ENCODE data around the gene EFEMP2. TPM values are rescaled to one million over a fixed set of nuclear protein-coding genes. Genes with fewer than 3 reads are reported as not detected.

Gene EFEMP2
- total and polyA plus RNA-seq, 10 of the 15 experiments (the other 5 are each of a cell fraction or from before 2014, with no cell fraction given) = 0.24 to 13.2 (median 1.3) TPM; not detected in 1

DNA sequence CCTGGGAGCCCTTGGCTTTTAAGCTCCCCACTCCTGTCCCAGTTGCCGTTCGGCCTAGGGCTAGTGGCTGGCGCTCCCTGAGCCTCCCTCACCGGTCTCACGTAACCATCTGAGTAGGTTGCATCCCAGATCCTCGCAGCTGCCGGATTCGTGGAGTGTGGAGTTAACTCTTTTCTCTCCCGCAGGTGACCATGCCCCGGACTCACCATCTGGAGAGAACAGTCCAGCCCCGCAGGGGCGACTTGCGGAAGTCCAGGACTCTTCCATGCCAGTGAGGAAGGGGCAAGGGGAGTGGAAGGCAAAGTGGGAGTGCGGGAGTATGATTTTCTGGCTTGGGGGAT lies 11.5 kb downstream of the EFEMP2 start:
- Histone ChIP-seq H3K9ac (ENCODE audit: control insufficient read depth, insufficient read depth, low read length) (peak overlapping the region; percentile 97), H3K4me3 (peak overlapping the region; percentile 85), H3K9me3 (replicated peaks; ENCODE audit: control insufficient read depth, insufficient read depth, low read length) (no peaks in the 10 kb centered on the region), H3K36me3 (ENCODE audit: control insufficient read depth in 2 of 2, insufficient read depth in 2 of 2, low read length in 1 of 2) (peaks cover 20 to 31% of the 10 kb centered on the region in 2 experiments), H2AFZ (ENCODE audit: control insufficient read depth, low read depth, low read length) (no peak overlapping the region), H4K20me1 (ENCODE audit: control insufficient read depth, insufficient read depth) (peaks cover 7% of the 10 kb centered on the region), H3K4me2 (ENCODE audit: control insufficient read depth, insufficient read depth) (peak overlapping the region; percentile 97), H3K4me1 (ENCODE audit: control insufficient read depth, insufficient read depth, low read length) (peaks cover 16% of the 10 kb centered on the region), H3K79me2 (ENCODE audit: control insufficient read depth, insufficient read depth, low read length) (peaks cover 45% of the 10 kb centered on the region), H3K27me3 (replicated peaks in 1 of 2; ENCODE audit: control insufficient read depth in 2 of 2, insufficient read depth in 2 of 2, low read length in 1 of 2) (no peaks in the 10 kb centered on the region), H3K27ac (ENCODE audit: control insufficient read depth, insufficient read depth) (peak overlapping the region; percentile 100)
- intact Hi-C loops (cut with micrococcal nuclease; ENCODE audit: unreplicated experiment) (no loop called here), in situ Hi-C loops (cut with MboI) (loop anchor here (25.0 kb wide), 1 partner anchor 1624 kb away; the partner anchor contains the start of genes DNAJC4, FKBP2, NUDT22 and PPP1R14B)
- no peak for FAIRE-seq
- SMC1A ChIA-PET (ENCODE audit: uncharacterized antibody, unreplicated experiment) = interaction anchor here (0.6 to 4.3 kb wide), 2 partner anchors 29 to 93 kb away, joined by 4 to 52 read pairs; partner anchors contain the start of genes CCDC85B and FIBP
- 6% methylated on average over 14 of the region's 14 CpGs for WGBS (ENCODE audit: insufficient coverage, insufficient replicate concordance, low lambda C conversion rate, missing lambda C conversion rate)
- no TSS peak for BruUV-seq (replicated peaks)
- no peak for DNase-seq (ENCODE audit: low read depth, low spot score)
- no peak for TF ChIP-seq TARDBP (IDR thresholded peaks at IDR 0.05; ENCODE audit: borderline replicate concordance)
- no peak for TF ChIP-seq ETV6 (conservative IDR thresholded peaks at IDR 0.05 in 1 of 2, IDR thresholded peaks at IDR 0.05 in 1 of 2; ENCODE audit: borderline replicate concordance in 1 of 2, low read depth in 1 of 2)
- TF ChIP-seq YBX1 (IDR thresholded peaks at IDR 0.05) = no peak
- TF ChIP-seq GATAD2B (conservative IDR thresholded peaks at IDR 0.05; ENCODE audit: low read depth) = no peak
- no peak for TF ChIP-seq ZNF274 (IDR thresholded peaks at IDR 0.05; ENCODE audit: insufficient read depth, insufficient read length)
- TF ChIP-seq SREBF2 (IDR thresholded peaks at IDR 0.05; ENCODE audit: low read length) = no peak
- TF ChIP-seq, protein P1, sequence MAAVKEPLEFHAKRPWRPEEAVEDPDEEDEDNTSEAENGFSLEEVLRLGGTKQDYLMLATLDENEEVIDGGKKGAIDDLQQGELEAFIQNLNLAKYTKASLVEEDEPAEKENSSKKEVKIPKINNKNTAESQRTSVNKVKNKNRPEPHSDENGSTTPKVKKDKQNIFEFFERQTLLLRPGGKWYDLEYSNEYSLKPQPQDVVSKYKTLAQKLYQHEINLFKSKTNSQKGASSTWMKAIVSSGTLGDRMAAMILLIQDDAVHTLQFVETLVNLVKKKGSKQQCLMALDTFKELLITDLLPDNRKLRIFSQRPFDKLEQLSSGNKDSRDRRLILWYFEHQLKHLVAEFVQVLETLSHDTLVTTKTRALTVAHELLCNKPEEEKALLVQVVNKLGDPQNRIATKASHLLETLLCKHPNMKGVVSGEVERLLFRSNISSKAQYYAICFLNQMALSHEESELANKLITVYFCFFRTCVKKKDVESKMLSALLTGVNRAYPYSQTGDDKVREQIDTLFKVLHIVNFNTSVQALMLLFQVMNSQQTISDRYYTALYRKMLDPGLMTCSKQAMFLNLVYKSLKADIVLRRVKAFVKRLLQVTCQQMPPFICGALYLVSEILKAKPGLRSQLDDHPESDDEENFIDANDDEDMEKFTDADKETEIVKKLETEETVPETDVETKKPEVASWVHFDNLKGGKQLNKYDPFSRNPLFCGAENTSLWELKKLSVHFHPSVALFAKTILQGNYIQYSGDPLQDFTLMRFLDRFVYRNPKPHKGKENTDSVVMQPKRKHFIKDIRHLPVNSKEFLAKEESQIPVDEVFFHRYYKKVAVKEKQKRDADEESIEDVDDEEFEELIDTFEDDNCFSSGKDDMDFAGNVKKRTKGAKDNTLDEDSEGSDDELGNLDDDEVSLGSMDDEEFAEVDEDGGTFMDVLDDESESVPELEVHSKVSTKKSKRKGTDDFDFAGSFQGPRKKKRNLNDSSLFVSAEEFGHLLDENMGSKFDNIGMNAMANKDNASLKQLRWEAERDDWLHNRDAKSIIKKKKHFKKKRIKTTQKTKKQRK (IDR thresholded peaks at IDR 0.05; ENCODE audit: low read depth, low read length) = no peak
- TF ChIP-seq GABPA (IDR thresholded peaks at IDR 0.05; ENCODE audit: low read depth) = no peak
- no peak for TF ChIP-seq POLR2AphosphoS2 (IDR thresholded peaks at IDR 0.05; ENCODE audit: low read depth, low read length)
- TF ChIP-seq CBX5 (IDR thresholded peaks at IDR 0.05; ENCODE audit: low read depth) = no peak
- RAD21 ChIA-PET (ENCODE audit: unreplicated experiment) = interaction anchor here (5.0 kb wide), 1 partner anchor 29 kb away, joined by 76 read pairs; the partner anchor contains the start of genes CCDC85B and FIBP
- CTCF ChIA-PET = interaction anchor here (0.7 to 5.7 kb wide), 6 partner anchors 9 to 289 kb away, joined by 3 to 146 read pairs (median 6); partner anchors contain the start of genes CCDC85B, FAM89B and FIBP
- POLR2A ChIA-PET = interaction anchor here (0.9 to 5.6 kb wide), 7 partner anchors 9 to 149 kb away, joined by 3 to 155 read pairs (median 13); partner anchors contain the start of genes CCDC85B, EFEMP2, FIBP and KAT5
- ATAC-seq = no peak

Data from GM12878 (cell line).